K562 (cell line): Measurements from ENCODE around the gene TFAP2A. TPM values are rescaled to one million over a fixed set of nuclear protein-coding genes. Genes with fewer than 3 reads are reported as not detected.

ENCODE experiments used
- CEBPZ ChIP-seq: fragments of 150-350 bp; IDR thresholded peaks from 2 replicates; pipeline ENCODE4 v1.6.1; 2014; ENCODE audit warnings: low read depth, mild to moderate bottlenecking, low read length, borderline replicate concordance
- GABPB1 ChIP-seq: sonication (generic); formaldehyde crosslinking; IDR thresholded peaks from 2 replicates; pipeline ENCODE4 v1.8.0; 2022; ENCODE audit warnings: mild to moderate bottlenecking, missing genetic modification reagents
- HMG20B ChIP-seq: fragments of 250-450 bp; sonication (Bioruptor Pico); IDR thresholded peaks from 2 replicates; pipeline ENCODE4 v1.5.0; 2021; ENCODE audit warnings: mild to moderate bottlenecking
- REST ChIP-seq, 2 experiments: fragments of 450-650 bp; formaldehyde crosslinking in 1 of 2; IDR thresholded peaks; 2 replicates each; pipeline versions ENCODE4 v1.4.0 to v1.6.1; 2014 to 2020; ENCODE audit warnings: mild to moderate bottlenecking in 2 of 2, borderline replicate concordance in 1 of 2, low read depth in 1 of 2
- polyA plus RNA-seq, 8 experiments: library from polyadenylated mRNA; depleted of rRNA in 4 of 8; stranded (reverse) in 5 of 8; unstranded in 3 of 8; fragments of >200 nt; fragmentation: Nextera tagmentation in 2 of 8; fragmentation: Illumina TruSeq in 1 of 8; extraction: Ambion mirVana in 2 of 8; extraction: Trizol in 1 of 8; gene quantifications; 2 replicates each; pipeline versions ENCODE4 v1.2.1 to v1.2.3, GENCODE V29; 2011 to 2014; ENCODE audit warnings: inconsistent platforms in 1 of 8, missing spikeins in 1 of 8
- total RNA-seq, 7 experiments: library from RNA; depleted of rRNA in 6 of 7; stranded (reverse); fragments of >200 nt in 6 of 7; fragmentation: Illumina TruSeq in 2 of 7; extraction: Trizol in 2 of 7; gene quantifications; 2 replicates each; pipeline versions ENCODE4 v1.2.1 to v1.2.3, GENCODE V29; 2011 to 2021; ENCODE audit warnings: low replicate concordance in 1 of 7
- TF ChIP-seq, protein P1 (sequence below): fragments of 200-800 bp; sonication (Bioruptor generic); IDR thresholded peaks from 2 replicates; pipeline ENCODE4 v1.6.1; 2016; ENCODE audit warnings: missing genetic modification characterization, missing compliant biosample characterization
- TF ChIP-seq, protein P2 (sequence below): fragments of 250-450 bp; sonication (Bioruptor Pico); IDR thresholded peaks from 2 replicates; pipeline ENCODE4 v1.8.0; 2021; ENCODE audit warnings: mild to moderate bottlenecking, moderate library complexity

Gene TFAP2A
- total and polyA plus RNA-seq, 9 of the 15 experiments (the other 6 are each of a cell fraction or from before 2014, with no cell fraction given), result 0.14 to 0.53 (median 0.19) TPM; not detected in 1

DNA sequence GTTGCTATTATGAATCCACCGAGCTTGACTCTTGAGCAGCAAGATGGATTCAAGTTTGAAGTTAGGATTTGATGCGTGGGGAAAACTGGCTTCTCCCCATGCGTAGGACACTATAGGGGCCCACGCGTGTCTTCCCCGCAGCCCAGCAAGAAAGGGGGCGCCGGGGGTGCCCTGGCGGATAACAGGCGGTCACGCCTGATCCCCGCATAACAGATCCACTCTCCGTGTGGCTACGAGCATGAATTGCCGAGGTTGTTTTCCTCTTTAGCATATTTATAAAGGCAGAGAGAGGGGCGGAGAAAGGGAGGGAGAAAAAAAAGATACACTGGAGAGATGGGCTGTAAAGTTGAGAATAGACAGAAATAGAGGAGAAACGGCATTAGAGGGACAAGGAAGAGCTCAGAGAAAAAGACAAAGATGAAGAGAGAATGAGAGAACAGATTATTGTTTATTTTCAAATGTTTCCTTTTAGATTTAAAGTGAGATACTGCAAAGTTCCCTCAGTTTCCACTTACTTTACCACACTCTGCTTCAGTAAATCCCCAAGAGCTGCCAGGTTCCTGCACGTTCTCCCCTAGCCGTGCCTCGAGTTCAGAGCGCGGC lies 32.0 kb downstream of the TFAP2A start (continued):
- no peak for TF ChIP-seq REST (IDR thresholded peaks at IDR 0.05; ENCODE audit: borderline replicate concordance)
- no peak for TF ChIP-seq REST (CRISPR knock-in tag; IDR thresholded peaks at IDR 0.05; ENCODE audit: low read depth)
- TF ChIP-seq, protein P1, sequence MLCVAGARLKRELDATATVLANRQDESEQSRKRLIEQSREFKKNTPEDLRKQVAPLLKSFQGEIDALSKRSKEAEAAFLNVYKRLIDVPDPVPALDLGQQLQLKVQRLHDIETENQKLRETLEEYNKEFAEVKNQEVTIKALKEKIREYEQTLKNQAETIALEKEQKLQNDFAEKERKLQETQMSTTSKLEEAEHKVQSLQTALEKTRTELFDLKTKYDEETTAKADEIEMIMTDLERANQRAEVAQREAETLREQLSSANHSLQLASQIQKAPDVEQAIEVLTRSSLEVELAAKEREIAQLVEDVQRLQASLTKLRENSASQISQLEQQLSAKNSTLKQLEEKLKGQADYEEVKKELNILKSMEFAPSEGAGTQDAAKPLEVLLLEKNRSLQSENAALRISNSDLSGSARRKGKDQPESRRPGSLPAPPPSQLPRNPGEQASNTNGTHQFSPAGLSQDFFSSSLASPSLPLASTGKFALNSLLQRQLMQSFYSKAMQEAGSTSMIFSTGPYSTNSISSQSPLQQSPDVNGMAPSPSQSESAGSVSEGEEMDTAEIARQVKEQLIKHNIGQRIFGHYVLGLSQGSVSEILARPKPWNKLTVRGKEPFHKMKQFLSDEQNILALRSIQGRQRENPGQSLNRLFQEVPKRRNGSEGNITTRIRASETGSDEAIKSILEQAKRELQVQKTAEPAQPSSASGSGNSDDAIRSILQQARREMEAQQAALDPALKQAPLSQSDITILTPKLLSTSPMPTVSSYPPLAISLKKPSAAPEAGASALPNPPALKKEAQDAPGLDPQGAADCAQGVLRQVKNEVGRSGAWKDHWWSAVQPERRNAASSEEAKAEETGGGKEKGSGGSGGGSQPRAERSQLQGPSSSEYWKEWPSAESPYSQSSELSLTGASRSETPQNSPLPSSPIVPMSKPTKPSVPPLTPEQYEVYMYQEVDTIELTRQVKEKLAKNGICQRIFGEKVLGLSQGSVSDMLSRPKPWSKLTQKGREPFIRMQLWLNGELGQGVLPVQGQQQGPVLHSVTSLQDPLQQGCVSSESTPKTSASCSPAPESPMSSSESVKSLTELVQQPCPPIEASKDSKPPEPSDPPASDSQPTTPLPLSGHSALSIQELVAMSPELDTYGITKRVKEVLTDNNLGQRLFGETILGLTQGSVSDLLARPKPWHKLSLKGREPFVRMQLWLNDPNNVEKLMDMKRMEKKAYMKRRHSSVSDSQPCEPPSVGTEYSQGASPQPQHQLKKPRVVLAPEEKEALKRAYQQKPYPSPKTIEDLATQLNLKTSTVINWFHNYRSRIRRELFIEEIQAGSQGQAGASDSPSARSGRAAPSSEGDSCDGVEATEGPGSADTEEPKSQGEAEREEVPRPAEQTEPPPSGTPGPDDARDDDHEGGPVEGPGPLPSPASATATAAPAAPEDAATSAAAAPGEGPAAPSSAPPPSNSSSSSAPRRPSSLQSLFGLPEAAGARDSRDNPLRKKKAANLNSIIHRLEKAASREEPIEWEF (CRISPR knock-in tag), result no peak
- TF ChIP-seq, protein P2, sequence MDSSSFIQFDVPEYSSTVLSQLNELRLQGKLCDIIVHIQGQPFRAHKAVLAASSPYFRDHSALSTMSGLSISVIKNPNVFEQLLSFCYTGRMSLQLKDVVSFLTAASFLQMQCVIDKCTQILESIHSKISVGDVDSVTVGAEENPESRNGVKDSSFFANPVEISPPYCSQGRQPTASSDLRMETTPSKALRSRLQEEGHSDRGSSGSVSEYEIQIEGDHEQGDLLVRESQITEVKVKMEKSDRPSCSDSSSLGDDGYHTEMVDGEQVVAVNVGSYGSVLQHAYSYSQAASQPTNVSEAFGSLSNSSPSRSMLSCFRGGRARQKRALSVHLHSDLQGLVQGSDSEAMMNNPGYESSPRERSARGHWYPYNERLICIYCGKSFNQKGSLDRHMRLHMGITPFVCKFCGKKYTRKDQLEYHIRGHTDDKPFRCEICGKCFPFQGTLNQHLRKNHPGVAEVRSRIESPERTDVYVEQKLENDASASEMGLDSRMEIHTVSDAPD (CRISPR knock-in tag), result no peak
- no peak for TF ChIP-seq HMG20B (CRISPR knock-in tag)
- no peak for TF ChIP-seq CEBPZ
- no peak for TF ChIP-seq GABPB1 (CRISPR knock-in tag)
- TF ChIP-seq, all 486 proteins: peak for 0
